ENCODE results near the gene CST1. TPM values are rescaled to one million over a fixed set of nuclear protein-coding genes. Genes with fewer than 3 reads are reported as not detected.

Gene CST1
- total RNA-seq, result 0.28 TPM in 1 of 2 replicates, not detected in the other

GRCh38 chr20:23750786-23751185, at the start of gene CST1:
Gene CST1, minus strand, starts transcription at chr20:23750935. Its CDS starts 69 bp downstream, at chr20:23750866.

Other genes starting within 250 kb of the CST1 start
- gene CST9L, start 182.5 kb downstream of the CST1 start, total RNA-seq, result not detected in 2 replicates
- not detected in 2 replicates for gene CST9, start 145.0 kb downstream of the CST1 start, total RNA-seq
- 466 and 506 TPM in 2 replicates for gene CST3, start 113.0 kb downstream of the CST1 start, total RNA-seq
- gene CST4, start 61.9 kb downstream of the CST1 start, total RNA-seq, result not detected in 2 replicates
- gene CST2, start 75.8 kb upstream of the CST1 start, total RNA-seq, result not detected in 2 replicates
- not detected in 2 replicates for gene CST5, start 128.8 kb upstream of the CST1 start, total RNA-seq
- gene GGTLC1, start 237.8 kb upstream of the CST1 start, total RNA-seq, result not detected in 2 replicates

Measured in airway epithelial cell (primary cell).